WI38 (cell line): ENCODE data around the gene MAMLD1.

Experiments used
- H3K4me3 ChIP-seq: 2 replicates; pipeline ENCODE4 v1.5.1; 2011; ENCODE audit warnings: low read depth, mild to moderate bottlenecking, control low read depth, low read length
- CTCF ChIP-seq: IDR thresholded peaks from 2 replicates; pipeline ENCODE4 v1.5.1; 2012; ENCODE audit warnings: low read depth, mild to moderate bottlenecking, control low read depth, low read length

MAMLD1 gene

GRCh38 chrX:150363561-150364346 lies 637 bp downstream of the MAMLD1 start:
- H3K4me3 ChIP-seq: peak overlapping the region; percentile 69
- TF ChIP-seq CTCF: no peak

- no peak for TF ChIP-seq CTCF
- H3K4me3 ChIP-seq: peak overlapping the region; percentile 69
These were observed 1.4 kb downstream of the MAMLD1 start for GRCh38 chrX:150364347-150365050.

- TF ChIP-seq CTCF: peak; percentile 47
- H3K4me3 ChIP-seq: peak overlapping the region; percentile 69
These were observed 2.2 kb downstream of the MAMLD1 start for GRCh38 chrX:150365051-150365989.

GRCh38 chrX:150365990-150366911 lies 3.1 kb downstream of the MAMLD1 start:
- H3K4me3 ChIP-seq: peak overlapping the region; percentile 69
- TF ChIP-seq CTCF: no peak

GRCh38 chrX:150366951-150367545 lies 3.9 kb downstream of the MAMLD1 start:
- no peak for TF ChIP-seq CTCF
- peak overlapping the region; percentile 69 for H3K4me3 ChIP-seq

- TF ChIP-seq CTCF: no peak
- no peak overlapping the region for H3K4me3 ChIP-seq
These were observed 7.6 kb downstream of the MAMLD1 start for GRCh38 chrX:150370589-150371312.
